Measurements from ENCODE around the gene IL11RA.
A peak's percentile ranks its signal among the peaks of the same experiment; 100 is the strongest.

Gene IL11RA

GRCh38 chr9:34627716-34628655 is 24.0 kb upstream of the IL11RA start:
- DNase-seq (ENCODE audit: low read depth): no peak
- no peak for TF ChIP-seq MYC (IDR thresholded peaks at IDR 0.05; ENCODE audit: low read depth, low read length)
- no peak for TF ChIP-seq POLR2A (IDR thresholded peaks at IDR 0.05; ENCODE audit: extremely low read depth, insufficient read length)
- TF ChIP-seq, protein P1, sequence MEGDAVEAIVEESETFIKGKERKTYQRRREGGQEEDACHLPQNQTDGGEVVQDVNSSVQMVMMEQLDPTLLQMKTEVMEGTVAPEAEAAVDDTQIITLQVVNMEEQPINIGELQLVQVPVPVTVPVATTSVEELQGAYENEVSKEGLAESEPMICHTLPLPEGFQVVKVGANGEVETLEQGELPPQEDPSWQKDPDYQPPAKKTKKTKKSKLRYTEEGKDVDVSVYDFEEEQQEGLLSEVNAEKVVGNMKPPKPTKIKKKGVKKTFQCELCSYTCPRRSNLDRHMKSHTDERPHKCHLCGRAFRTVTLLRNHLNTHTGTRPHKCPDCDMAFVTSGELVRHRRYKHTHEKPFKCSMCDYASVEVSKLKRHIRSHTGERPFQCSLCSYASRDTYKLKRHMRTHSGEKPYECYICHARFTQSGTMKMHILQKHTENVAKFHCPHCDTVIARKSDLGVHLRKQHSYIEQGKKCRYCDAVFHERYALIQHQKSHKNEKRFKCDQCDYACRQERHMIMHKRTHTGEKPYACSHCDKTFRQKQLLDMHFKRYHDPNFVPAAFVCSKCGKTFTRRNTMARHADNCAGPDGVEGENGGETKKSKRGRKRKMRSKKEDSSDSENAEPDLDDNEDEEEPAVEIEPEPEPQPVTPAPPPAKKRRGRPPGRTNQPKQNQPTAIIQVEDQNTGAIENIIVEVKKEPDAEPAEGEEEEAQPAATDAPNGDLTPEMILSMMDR (IDR thresholded peaks at IDR 0.05; ENCODE audit: low read depth, low read length): no peak
- TF ChIP-seq, protein P2, sequence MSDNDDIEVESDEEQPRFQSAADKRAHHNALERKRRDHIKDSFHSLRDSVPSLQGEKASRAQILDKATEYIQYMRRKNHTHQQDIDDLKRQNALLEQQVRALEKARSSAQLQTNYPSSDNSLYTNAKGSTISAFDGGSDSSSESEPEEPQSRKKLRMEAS (IDR thresholded peaks at IDR 0.05; ENCODE audit: low read depth, low read length): no peak
- no peak overlapping the region for H3K4me3 ChIP-seq (ENCODE audit: low read depth, low read length)

DNA sequence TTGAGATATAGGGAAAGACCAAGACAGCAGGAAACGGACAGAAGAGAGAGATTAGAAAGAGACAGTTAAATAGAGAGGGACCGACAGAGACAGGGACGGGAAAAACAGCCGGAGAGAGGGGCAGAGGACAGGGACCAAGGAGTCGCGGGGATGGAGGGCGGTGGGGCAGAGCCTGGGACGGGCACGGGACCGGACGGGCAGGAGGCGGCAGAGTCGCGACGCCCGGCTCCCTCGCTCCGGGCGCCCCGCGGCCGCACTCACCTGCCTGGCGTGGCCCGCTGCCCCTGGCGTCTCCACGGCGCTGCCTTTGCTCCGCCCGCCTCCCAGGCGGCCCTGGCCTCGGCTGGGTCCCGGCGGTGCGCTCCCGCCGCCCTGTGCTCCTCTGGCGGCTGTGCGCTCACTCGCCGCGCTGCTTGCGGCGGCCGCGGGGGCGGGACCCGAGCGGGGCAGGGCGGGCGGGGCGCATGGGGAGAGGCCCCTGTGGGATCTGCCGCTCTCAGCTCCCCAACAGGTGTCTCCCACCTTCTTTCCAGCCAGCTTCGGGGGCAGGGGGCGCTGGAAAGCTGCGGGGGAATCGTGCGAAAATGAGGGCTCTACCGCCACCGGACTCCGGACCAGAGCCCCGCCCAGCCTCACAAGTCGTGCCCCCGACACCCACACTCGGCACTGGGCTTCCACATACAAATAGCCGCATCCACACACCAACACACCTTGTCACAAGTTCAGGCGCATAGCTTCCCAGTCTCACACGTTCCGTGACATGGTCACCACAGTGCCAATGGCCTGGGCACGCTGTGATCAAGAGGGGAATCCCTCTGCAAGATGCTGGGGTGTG is 23.1 kb upstream of the IL11RA start, which contains the start of gene ARID3C:
Gene ARID3C, minus strand, starts transcription at position 411 of the 835 bp plus-strand sequence. CDS start 1,052 bp downstream, outside the sequence.
- no peak within 1 kb of the TSS for H3K4me3 ChIP-seq (ENCODE audit: low read depth, low read length)
- TF ChIP-seq POLR2A (IDR thresholded peaks at IDR 0.05; ENCODE audit: extremely low read depth, insufficient read length) (no peak), MYC (IDR thresholded peaks at IDR 0.05; ENCODE audit: low read depth, low read length) (no peak)
- TF ChIP-seq, protein P1 (IDR thresholded peaks at IDR 0.05; ENCODE audit: low read depth, low read length): no peak
- TF ChIP-seq, protein P2 (IDR thresholded peaks at IDR 0.05; ENCODE audit: low read depth, low read length): no peak
- peak; percentile 60 for DNase-seq (ENCODE audit: low read depth)

GRCh38 chr9:34629491-34629808 is 22.5 kb upstream of the IL11RA start:
- TF ChIP-seq, protein P1 (IDR thresholded peaks at IDR 0.05; ENCODE audit: low read depth, low read length): no peak
- TF ChIP-seq POLR2A (IDR thresholded peaks at IDR 0.05; ENCODE audit: extremely low read depth, insufficient read length) (no peak), MYC (IDR thresholded peaks at IDR 0.05; ENCODE audit: low read depth, low read length) (no peak)
- TF ChIP-seq, protein P2 (IDR thresholded peaks at IDR 0.05; ENCODE audit: low read depth, low read length): no peak
- no peak overlapping the region for H3K4me3 ChIP-seq (ENCODE audit: low read depth, low read length)
- no peak for DNase-seq (ENCODE audit: low read depth)

DNA sequence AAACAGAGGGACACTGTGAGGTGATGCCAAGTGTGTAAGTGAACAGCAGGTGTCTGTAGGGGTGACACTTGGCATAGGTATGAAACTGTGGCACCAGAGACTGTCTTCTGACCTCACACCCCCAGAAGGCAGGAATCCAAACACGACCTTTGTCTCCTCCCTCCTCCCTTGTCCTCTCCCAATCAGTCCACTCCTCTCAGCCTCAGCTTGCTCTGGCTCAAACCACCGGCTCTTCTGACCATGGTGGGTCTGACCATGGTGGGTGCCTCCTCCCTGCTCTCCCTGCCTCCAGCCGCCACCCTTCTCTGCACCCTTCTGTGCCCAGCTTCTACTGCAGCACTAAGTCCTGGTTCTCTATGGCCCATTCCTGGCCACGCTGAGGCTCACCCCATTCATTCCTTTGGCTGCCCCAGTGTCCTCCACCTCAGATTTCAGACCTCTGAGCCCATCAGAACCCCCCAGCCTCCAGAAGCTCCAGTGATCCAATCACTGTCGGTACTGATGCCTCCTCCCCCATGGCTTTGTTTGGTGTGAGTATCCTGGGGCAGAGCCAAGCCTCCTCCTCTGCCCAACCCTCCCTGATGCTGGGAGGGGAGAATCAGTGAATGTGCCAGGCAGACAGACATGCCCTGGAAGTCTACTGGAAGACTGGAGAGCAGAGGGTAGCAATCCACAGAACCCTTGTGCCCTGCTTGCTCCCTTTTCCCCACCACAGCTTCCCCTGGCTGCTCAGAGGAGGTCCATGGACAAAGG is 21.4 kb upstream of the IL11RA start:
- TF ChIP-seq MYC (IDR thresholded peaks at IDR 0.05; ENCODE audit: low read depth, low read length) (no peak), POLR2A (IDR thresholded peaks at IDR 0.05; ENCODE audit: extremely low read depth, insufficient read length) (no peak)
- TF ChIP-seq, protein P2 (IDR thresholded peaks at IDR 0.05; ENCODE audit: low read depth, low read length): no peak
- TF ChIP-seq, protein P1 (IDR thresholded peaks at IDR 0.05; ENCODE audit: low read depth, low read length): no peak
- no peak overlapping the region for H3K4me3 ChIP-seq (ENCODE audit: low read depth, low read length)
- no peak for DNase-seq (ENCODE audit: low read depth)

GRCh38 chr9:34633166-34633565 is 18.8 kb upstream of the IL11RA start:
- TF ChIP-seq POLR2A (IDR thresholded peaks at IDR 0.05; ENCODE audit: extremely low read depth, insufficient read length) (no peak), MYC (IDR thresholded peaks at IDR 0.05; ENCODE audit: low read depth, low read length) (no peak)
- TF ChIP-seq, protein P1 (IDR thresholded peaks at IDR 0.05; ENCODE audit: low read depth, low read length): no peak
- TF ChIP-seq, protein P2 (IDR thresholded peaks at IDR 0.05; ENCODE audit: low read depth, low read length): no peak
- no peak for DNase-seq (ENCODE audit: low read depth)
- H3K4me3 ChIP-seq (ENCODE audit: low read depth, low read length): no peak overlapping the region
